Raji (cell line): ENCODE measurements around the gene GRID2.

Experiments used
- POLR2A ChIP-seq: IDR thresholded peaks from 2 replicates; pipeline ENCODE4 v1.6.1; 2011; ENCODE audit warnings: low read depth, low read length, control low read depth; ENCODE audit not compliant: insufficient read depth

Gene GRID2

GRCh38 chr4:92303621-92304027 lies at the start of gene GRID2:
Gene GRID2 (plus strand): TSS chr4:92303966.
- no peak for TF ChIP-seq POLR2A

DNA sequence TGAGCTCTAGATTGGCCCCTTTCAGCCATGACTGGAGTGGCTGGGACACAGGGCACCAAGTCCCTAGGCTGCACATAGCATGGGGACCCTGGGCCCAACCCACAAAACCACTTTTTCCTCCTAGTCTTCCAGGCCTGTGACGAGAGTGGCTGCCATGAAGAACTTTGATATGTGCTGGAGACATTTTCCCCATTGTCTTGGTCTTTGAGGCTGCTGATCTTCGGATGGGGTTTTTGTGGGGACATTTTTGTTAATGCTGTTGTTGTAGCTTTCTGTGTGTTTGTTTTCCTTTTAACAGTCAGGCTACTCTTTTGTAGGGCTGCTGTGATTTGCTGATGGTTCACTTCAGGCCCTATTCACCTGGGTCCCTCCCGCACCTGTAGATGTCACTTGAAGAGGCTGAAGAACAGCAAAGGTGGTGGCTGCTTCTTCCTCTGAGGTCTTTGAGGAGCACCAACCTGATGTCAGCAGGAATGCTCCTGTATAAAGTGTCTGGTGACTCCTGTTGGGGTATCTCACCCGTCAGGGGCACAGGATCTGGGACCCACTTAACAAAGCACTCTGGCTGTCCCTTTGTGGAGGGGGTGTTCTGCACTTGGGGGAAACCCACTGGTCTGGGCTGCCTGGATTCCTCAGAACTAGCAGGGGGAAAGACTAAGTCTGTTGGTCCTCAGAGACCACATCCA lies 49.6 kb upstream of the GRID2 start:
- TF ChIP-seq POLR2A, result no peak

- no peak for TF ChIP-seq POLR2A
Observed at GRCh38 chr4:92254767-92255442, 48.9 kb upstream of the GRID2 start.

DNA sequence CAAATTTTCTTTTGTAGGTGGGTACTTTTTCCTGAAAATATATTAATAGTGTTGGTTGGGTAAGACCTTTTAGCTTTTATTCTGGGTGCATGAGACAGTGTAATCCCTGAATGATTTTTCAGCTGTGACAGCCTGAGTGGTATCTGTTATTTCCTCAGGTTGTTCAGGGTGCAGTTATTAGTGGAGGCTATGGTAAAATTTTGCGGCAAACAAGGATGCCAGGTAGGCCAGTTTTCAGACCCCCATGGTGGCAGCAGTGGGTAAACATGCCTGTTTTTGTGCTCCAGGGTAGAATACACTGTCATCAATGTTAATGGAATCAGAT lies 47.9 kb upstream of the GRID2 start:
- TF ChIP-seq POLR2A, result no peak

GRCh38 chr4:92257931-92258857 lies 45.6 kb upstream of the GRID2 start:
- no peak for TF ChIP-seq POLR2A

DNA sequence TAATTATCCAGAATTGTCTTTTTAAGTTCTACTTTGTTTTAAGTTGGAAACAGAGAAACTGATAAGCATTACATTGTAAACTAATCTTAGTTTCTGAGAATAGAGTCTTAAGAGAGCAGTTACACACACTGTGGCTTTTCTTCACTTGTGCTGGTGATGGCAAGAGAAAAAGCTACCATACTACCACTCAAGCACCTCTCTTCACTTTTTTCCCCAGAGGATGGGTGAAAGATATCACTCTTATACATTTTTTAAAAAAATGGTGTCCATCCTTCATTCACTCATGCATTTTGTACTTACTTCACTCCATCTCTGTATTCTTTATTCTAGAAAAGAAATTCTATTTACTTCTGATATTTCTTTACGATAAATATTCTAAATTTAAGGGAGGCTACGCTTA lies 42.5 kb upstream of the GRID2 start:
- no peak for TF ChIP-seq POLR2A

GRCh38 chr4:92262371-92262770 lies 41.4 kb upstream of the GRID2 start:
- TF ChIP-seq POLR2A, result no peak

- no peak for TF ChIP-seq POLR2A
Observed at GRCh38 chr4:92263010-92263409, 40.8 kb upstream of the GRID2 start.

- no peak for TF ChIP-seq POLR2A
Observed at GRCh38 chr4:92263575-92263974, 40.2 kb upstream of the GRID2 start.

- no peak for TF ChIP-seq POLR2A
Observed at GRCh38 chr4:92264163-92264562, 39.6 kb upstream of the GRID2 start.

GRCh38 chr4:92265021-92265420 lies 38.7 kb upstream of the GRID2 start:
- TF ChIP-seq POLR2A, result no peak

DNA sequence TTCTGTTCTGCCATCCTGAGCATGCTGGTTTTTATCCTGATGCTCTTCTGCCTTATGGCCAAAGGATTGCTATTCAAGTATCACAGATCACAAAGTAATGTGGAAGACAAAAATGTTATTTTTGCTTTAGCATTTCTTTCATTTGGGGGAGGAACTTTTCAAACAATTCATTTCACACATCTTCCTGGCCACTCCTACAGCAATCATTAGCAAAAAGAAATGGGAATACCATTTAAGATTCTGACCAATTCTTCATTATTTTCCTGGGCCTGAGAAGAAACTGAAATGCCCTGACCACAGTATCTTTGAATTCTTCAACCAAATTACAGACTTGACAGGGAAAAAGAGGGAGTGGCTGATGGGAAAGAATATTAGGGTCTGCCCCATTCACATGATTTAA lies 38.0 kb upstream of the GRID2 start:
- TF ChIP-seq POLR2A, result no peak

- TF ChIP-seq POLR2A, result no peak
Observed at GRCh38 chr4:92266521-92266920, 37.2 kb upstream of the GRID2 start.

DNA sequence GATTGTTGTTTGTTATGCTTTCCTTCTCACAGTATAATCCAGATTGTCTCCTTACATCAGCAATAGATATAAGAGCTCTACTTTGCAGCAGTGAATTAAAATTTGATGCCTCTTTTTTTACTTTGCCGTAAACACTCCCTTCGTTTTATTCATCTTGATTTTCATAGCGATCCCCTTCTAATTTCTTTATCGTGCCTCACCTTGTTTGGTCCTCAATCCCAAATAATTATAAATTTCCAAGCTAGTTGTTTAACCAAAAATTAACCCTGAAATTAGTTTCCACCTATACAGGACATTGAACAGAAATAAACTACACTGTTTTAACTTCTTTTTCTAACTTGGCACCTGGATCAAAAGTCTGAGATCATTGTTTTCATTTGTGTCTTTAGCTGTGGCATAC lies 35.1 kb upstream of the GRID2 start:
- no peak for TF ChIP-seq POLR2A

DNA sequence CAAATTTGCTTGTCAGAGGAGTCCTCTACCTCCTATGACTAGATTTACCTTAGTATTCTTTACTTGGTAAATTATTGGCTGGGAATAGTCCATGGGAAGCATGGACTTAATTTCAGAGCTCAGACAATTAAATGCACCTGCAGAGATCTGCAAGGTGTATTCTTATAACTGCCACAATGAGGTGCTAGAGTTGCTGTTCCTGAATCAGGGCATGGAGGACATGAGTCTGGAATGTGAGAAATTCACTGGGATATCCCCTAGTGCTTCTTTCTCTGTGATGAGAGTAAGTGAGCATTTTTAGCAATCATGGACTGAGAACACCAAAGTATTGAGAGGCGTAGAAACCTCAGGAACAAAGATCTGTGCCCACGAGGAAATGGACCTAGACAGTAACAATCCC lies 32.9 kb upstream of the GRID2 start:
- TF ChIP-seq POLR2A, result no peak

DNA sequence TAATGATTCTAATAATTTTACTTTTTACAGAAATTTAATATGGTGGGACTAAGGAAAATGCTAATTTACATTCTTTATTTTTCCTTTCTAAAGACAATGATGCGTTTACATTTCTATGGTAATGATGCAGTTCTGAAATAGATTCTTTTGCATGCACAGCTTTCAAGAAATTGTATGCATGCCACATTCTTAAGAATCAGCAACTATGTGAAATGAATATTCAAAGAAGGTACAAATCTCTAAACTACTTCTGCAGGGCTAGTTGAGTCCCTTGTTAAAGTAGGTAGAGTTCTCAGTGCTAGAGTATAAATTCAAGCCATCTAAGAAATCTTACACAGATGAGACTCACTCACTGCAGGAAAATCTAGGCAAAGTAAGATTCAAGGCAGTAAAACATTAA lies 24.5 kb upstream of the GRID2 start:
- no peak for TF ChIP-seq POLR2A
